ENCODE data around the gene MARK4.
"Not testable (repeated sequence)": the region's sequence is repeated elsewhere in the genome, so short reads cannot be mapped to it uniquely, and the experiment has no call there.

MARK4 gene

DNA sequence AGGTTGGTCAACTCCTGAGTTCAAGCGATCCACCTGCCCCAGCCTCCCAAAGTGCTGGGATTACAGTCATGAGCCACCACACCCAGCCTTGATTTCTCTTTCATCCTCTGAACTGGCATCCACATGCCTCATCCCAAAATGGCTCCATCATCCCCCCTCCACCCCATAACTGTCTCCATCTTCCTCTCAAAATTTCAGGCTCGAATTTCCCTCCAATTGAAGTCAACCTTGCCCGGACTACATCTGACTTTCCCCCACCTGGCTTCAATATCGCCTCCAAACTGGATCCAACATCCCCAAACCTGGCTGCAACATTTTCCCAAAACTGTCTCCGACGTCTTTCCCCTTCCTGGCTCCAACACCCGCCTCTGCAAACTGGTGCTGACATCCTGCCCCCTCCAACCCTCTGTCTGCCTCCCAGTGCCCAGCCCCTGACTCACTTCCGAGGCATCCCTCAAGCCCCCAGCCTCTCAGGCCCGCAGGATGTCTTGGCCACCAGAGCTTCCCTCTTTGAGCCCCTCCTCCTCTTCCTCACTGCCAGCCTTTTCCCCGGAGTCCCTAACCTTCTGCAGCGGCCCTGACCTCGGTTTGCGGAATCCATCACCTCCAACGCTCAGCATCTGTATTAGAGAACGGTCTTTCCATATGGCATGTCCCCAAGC is 6.8 kb upstream of the MARK4 start:
- DNase-seq, result no peak

DNA sequence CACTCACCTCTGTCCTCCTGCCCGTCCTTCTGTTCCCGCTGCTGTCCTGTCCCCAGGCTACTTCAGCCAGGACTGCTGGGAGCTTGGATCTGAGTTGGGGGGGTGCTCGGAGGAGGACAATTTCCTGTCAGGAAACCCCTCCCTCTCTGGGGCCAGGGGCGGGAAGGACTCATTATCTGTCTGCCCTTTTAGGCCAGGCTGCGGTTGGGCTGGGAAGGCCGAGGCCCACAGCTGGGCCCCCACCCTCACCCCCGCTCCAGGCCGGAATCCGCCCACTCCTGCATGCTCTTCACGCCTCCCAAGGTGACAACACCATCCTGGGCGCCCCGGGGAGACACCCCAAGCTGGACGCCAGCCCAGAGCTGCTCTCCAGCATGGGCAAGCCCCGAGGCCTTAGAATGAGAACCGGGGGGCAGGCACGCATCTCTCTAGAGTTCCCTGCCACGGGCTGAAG is 5.7 kb upstream of the MARK4 start, which contains the start of gene EXOC3L2:
Gene EXOC3L2 (minus strand): TSS at position 74 of the 454 bp plus-strand sequence. CDS start 6,362 bp downstream, outside the sequence.
- DNase-seq, result no peak

DNA sequence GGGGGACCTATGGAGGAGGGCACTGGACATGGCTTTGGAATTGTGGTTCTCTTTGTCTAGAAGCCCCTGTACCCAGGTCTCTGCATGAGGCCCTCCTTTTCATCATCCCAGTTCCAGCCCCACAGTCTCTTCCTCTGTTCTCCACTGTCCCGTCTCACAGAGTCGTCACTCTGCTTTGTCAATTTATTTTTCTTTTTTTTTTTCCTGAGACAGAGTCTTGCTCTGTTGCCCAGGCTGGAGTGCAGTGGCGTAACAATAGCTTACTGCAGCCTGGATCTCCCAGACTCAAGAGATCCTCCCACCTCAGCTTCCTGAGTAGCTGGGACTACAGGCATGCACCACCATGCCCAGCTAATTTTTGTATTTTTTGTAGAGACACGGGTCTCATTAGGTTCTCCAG is 5.2 kb upstream of the MARK4 start:
- DNase-seq, result no peak

DNA sequence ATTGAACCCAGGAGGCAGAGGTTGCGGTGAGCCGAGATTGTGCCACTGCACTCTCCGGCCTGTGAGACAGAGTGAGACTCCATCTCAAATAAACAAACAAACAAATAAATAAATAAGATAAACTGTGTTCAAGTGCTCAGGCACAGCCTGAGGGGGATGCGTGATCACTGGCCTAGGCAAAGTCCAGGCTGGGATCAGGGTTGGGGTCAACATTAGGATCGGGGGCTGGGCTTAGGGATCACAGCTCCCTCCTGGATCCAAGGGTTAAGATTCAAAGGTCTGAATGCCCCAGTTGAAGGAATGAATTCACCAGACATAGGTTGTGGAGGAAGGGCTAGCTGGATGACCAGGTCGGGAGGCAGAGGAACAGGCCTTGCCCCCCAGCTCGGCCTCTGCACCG is 3.9 kb upstream of the MARK4 start:
- no peak for DNase-seq

DNA sequence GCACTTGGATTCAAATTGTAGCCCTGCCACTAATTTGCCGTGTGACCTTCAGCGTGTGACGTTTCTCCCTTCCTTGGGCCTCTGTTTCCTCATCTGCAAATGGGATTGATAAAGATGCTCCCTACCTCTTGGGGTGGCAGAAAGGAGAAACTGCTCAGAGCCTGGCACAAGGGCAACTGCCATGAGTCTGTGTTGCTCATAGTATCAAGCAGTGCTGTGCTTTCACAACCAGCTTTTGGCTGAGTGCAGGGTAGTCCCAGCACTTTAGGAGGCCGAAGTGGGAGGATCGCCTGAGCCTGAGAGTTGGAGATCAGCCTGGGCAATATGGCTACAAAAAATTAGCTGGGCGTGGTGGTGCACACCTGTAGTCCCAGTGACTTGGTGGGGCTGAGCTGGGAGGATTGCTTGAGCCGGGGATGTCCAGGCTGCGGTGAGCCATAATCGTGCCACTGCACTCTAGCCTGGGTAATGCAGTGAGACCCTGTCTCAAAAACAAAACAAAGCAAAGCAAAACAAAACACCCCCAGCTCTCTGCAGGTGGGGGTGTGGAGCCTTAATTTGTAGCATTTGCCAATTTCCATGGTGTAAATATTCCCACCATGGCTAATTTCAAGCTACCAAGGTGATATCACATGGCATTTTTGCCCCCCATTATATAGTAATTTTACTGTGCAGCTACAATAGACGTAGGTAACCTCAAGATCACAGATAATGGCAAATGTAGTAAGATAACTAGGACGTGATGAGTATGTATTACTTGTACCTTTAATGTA is 1.6 kb upstream of the MARK4 start:
- no peak for DNase-seq

DNA sequence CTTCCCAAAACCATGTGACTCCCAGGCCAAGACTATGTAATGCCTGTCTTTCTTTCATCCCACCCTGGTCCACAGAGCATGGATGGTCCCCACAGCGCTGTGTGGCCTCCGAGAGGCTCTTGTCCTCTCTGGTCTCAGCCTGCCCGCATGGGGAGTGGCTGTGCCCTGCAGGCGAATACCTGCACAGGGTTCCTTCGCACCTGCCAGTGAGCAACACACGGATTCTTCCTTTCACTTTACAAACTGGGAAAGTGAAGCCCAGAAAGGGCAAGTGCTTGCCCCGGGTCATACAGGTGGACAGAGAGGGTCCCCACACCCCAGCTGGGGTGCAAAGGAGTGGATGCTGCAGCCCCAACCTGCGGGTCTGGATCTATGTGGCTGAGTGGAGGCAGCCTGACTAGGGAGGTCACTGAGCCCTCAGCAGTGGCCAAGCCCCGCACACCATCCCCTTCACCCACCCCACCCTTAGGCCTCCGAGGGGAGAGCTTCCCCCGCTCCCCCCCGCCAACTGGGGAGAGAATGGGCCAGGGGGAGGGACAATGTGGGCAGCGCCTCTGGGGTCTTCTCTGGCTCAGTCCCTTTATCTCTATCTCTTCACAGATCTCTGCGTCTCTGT is 747 bp upstream of the MARK4 start:
- no peak for DNase-seq

DNA sequence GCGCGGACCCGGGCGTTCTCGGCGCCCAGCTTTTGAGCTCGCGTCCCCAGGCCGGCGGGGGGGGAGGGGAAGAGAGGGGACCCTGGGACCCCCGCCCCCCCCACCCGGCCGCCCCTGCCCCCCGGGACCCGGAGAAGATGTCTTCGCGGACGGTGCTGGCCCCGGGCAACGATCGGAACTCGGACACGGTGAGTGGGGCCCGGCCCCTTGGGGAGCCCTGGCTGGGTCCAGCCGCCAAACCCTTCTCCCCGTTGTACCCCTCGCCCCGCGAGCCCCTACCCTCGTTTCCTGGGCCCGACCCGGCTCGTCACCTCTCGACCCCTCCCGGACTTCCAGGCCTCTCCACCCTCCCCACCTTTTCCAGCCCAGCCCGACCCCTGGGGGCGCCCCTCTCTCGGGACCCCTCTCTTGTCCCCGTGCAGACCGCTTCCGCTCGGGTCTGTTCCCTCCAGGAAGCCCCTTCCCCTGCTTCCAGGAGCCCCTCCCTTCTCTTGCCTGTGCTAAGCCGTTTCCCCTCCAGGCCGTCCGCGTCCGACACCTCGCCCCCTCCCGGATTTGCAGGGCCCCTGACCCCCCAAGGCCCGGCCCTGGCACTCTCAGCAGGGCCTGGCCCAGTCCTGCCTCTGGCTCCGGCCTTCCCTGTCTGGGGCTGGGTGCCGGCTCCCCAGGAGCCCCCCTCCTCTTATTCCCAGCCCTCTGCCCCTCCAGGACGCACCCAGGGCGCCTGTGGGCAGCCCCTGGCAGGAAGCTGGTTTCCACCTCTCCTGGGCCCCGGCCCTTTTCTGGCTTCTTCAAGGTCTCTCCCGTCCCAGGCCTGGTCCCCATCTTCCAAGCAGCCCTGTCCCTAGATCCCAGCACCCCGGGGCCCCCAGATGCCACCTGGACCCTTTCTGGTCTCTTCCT is 632 bp downstream of the MARK4 start:
- DNase-seq, result no peak

DNA sequence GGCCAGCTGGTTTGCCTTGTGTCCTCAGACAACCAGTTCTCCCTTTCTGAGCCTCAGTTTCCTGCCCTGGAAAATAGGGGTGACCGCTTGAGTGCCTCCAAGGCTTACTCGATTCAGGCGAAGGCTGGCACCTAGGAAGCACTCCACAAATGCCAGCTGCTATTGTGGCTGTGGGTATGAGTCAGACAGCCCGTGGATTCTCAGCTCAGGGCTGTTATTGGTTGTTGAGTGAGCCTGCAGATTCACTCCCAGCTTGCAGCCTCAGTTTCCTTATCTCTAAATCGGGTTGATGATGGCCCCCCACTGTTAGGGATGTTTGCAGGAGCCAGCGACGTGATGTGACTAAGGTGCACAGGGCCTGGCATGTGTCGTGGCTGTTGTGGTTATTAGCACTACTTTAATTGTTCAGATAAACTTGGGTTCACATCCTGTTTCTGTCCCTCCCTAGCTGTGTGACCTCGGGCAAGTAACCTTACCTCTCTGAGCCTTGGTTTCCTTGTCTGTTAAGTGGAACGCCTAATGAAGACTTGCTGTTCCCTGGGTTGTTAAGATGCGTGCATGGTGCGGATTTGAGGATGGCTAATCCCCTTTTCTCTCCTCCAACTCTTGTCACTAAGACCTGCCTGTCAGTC is 2.4 kb downstream of the MARK4 start:
- DNase-seq, result no peak

DNA sequence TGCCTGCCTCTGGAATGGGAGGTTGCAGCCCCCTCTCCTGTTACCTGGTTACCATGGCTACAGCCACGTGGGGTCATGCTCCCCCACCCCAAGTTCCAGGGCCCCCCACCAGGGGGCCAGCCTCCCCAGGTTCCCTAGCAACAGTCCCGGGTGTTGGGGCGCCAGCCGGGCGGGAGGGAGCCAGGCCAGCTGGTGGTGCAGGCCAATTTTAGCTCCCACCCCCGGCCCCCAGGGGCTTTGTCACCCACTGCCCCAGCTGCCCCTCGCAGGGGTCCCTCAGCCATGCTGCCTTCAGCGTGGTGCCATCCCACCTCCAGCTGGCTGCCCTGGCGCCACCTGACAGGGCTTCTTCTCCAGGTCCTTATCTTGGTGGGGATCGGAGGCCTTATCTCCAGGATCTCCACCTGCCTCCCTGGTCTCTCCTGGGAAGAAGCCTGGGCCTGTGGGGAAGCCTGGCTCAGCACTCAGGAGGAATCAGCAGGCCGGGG is 3.0 kb downstream of the MARK4 start:
- DNase-seq, result no peak

DNA sequence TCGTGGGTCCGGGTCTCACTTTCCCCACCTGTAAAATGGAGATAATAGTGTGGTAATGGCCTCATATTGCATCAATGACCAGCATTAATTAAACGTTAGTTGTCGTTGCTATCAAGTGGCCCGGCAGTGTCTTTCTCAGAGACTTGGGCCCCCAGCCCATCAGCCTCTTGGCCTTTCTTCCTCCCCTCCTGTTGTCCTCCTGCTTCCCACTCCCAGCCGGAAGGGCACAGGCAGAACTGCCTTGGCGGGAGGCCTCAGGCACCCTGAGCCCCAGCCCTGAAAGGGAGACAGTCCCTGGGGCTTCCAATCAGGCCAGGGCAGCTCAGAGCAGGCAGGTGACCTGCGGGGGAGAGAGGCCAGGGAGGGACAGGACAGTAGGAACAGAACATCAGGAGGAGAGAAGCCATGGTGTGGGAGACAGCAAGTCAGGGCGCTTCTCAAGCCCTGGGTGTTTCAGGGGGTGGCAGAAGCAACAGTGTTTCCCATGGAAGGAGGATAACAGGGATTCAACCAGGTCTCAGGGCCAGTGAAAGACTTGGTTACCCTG is 4.6 kb downstream of the MARK4 start:
- DNase-seq, result no peak

DNA sequence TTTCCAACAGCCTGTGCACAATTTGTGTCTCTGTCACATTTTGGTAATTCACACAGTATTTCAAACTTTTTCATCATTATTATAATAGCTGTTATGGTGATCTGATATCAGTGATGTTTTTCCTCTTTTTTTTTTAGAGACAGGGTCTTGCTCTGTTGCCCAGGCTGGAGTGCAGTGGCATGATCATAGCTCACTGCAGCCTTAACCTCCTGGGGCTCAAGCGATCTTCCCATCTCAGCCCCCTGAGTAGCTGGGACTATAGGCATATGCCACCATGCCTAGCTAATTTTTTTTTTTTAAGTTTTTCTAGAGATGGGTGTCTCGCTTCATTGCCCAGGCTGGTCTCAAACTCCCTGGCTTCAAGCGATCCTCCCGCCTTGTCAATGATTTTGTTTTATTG is 5.8 kb downstream of the MARK4 start:
- DNase-seq, result no peak

DNA sequence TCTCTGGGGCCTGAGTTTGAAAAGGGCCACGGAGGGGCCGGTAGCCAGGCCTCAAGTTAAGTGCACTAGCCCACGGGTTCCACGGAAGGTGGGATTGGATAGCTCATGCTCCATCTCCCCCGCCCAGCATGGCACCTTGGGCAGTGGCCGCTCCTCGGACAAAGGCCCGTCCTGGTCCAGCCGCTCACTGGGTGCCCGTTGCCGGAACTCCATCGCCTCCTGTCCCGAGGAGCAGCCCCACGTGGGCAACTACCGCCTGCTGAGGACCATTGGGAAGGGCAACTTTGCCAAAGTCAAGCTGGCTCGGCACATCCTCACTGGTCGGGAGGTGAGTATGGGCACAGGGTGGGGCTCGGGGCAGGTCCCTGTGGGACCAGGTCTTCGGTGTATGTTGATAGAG is 7.8 kb downstream of the MARK4 start:
- no peak for DNase-seq

DNA sequence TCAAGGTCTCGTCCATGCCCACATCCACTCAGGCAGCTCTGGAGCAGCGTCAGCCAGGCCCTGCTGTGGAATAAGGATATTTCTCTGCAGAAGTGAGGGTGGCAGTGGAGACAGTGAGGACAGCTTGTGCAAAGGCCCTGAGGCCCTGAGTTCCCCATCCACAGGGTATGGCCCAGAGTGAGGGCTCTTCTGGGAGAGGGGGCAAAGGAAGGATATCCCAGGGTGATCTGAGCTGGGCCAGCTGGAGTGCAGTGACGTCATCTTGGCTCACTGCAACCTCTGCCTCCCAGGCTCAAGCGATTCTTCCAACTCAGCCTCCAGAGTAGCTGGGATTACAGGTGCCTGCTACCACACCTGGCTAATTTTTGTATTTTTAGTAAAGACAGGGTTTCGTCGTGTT is 11.5 kb downstream of the MARK4 start:
- DNase-seq, result no peak

DNA sequence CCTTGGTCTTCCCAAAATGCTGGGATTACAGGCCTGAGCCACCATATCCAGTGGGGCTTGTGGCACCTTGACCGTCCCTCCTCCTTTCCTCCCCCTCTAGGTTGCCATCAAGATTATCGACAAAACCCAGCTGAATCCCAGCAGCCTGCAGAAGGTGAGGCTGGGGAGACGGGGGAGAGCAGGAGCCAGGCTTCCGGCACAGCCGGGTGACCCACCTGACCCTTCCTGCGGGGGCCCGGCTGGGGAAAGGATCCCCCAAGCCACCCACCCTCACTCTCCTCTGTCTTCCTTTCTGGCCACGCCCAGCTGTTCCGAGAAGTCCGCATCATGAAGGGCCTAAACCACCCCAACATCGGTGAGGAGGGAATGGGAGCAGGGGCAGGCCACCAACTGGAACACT is 11.9 kb downstream of the MARK4 start:
- no peak for DNase-seq

DNA sequence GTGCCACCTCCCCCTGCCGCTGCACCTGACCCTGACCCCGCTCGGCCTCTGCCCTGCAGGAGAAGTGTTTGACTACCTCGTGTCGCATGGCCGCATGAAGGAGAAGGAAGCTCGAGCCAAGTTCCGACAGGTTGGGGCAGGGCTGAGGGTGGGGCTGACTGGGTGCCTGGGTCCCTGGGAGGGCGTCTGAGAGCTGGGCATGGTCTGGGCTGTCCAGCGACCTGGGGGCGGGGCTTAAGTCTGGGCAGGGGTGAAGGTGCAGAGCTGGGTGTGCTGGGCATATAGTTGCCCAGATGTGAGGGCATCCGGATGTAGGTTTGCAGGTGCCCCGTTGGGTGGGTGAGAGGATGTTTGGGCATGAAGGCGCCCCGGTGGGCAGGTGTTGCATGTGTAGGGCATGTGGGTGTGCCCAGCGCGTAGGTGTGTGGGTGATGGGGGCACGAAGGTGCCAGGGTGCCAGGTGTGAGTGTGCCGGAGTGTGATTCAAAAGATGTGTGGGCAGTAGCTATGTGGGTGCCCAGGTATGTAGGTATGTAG is 13.8 kb downstream of the MARK4 start:
- no peak for DNase-seq

DNA sequence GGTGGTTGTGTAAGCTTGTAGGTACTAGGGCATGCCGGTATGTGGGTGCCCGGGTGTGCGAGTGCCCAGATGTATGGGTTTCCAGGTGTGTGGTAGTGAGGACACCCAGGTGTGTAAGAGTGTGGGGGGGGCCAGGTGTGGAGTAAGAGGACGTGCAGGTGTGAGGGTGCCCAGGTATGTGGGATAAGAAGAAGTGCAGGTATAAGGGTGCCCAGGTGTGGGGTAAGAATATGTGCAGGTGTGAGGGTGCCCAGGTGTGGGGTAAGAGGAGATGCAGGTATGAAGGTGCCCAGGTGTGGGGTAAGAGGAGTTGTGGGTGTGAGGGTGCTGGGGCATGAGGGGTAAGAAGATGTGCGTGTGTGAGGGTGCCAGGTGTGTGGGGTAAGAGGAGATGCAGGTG is 14.3 kb downstream of the MARK4 start:
- no peak for DNase-seq

DNA sequence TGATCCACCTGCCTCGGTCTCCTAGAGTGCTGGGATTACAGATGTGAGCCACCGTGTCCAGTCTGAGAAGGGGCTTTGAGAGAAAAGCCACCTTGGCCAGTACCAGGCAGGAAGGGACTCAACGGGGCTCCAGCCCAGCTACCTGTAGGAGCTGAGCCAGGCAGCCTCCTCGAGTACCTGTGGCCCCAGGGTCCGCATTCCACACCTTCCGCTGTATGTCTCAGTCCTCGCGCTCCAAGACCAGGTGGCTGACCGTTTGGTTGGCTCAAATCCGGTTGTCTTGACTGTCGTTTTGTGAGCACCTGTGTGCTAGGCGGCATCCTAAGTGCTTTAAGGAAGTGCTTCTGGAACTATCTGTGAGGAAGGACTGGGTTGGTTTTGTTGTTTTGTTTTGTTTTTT is 16.2 kb downstream of the MARK4 start:
- no peak for DNase-seq

DNA sequence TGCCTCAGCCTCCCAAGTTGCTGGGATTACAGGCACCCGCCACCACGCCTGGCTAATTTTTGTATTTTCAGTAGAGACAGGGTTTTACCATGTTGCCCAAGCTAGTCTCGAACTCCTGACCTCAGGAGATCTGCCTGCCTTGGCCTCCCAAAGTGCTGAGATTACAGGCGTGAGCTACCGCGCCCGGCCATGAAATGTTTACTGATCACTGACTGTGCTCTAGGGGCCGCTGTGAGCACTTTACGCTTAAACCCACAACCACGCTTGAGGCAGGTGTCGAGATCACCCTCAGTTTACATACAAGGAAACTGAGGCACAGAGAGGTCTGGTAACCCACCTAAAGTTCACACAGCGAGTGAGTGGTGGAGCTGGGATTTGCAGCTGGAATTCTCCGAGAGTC is 18.9 kb downstream of the MARK4 start:
- not testable (repeated sequence) for DNase-seq

DNA sequence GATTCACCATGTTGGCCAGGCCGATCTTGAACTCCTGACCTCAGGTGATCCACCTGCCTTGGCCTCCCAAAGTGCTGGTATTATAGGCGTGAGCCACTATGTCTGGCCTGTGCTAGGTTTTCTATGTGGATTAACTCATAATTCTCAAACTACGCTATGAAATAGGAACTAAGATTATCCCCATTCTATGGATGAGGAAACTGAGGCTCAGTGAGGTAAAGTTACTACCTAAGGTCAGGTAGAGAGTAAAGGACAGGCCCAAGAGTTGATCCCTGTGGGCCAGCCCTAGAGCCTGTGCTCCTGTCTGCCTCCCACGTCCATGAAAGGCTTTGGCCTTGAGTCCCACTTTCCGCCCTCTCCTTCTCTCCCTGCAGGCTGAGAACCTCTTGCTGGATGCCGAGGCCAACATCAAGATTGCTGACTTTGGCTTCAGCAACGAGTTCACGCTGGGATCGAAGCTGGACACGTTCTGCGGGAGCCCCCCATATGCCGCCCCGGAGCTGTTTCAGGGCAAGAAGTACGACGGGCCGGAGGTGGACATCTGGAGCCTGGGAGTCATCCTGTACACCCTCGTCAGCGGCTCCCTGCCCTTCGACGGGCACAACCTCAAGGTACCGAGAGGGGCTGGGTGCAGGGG is 20.1 kb downstream of the MARK4 start:
- DNase-seq, result no peak

DNA sequence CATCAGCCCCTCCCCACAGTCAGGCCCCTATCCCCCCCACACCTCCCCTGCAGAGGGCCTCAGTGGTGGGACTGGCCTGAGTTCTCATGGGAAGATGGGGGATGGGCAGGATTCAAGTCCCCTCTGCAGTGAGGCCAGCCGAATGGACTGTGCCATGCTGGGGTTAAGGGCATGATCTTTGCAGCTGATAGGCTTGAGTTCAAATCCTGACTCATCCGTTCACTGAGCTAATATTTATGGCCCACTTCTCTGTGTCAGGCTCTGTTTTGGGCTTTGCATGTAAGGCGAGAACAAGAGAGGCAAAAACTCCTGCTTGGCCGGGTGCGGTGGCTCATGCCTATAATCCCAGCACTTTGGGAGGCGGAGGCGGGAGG is 20.7 kb downstream of the MARK4 start:
- no peak for DNase-seq

DNA sequence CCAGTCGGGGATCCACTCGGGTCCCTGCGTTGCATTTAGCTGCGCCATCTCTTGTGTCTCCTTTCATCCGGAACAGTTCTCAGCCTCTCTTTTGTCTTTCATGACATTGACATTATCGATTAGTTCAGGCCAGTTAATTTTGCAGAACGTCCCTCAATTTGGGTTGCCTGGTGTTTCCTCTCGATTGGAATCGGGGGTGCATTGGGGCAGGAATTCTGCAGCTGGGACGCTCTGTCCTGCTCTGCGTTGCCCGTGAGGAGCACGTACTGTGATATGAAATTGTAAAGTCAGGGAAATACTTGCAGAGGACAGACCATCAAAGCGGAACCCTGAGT is 22.4 kb downstream of the MARK4 start:
- DNase-seq, result no peak
